HepG2 (cell line): ENCODE results near the gene DROSHA. TPM values are rescaled to one million over a fixed set of nuclear protein-coding genes. Genes with fewer than 3 reads are reported as not detected.

Experiments
- ATAC-seq: fragments of 200-7000 bp; cut with Tn5 transposase; 3 replicates; pipeline ENCODE4 v1.9.1; 2020; ENCODE audit warnings: mild to moderate bottlenecking, moderate library complexity
- BruUV-seq: library from RNA; stranded (reverse); fragments of 400-500 nt; replicated peaks from 2 replicates; lab custom pipeline; 2021; lab: Mats Ljungman, UMichigan
- CTCF ChIA-PET: fragments of 300-600 bp; formaldehyde crosslinking; extraction: SDS; loops from one replicate; lab custom pipeline; 2021; ENCODE audit warnings: low total read pairs, inconsistent platforms, low intra/inter-chr PET ratio; lab: Yijun Ruan, JAX
- POLR2A ChIA-PET: fragments of 350-600 bp; sonication (Branson Sonifier 250); formaldehyde crosslinking; loops from one replicate; lab custom pipeline; 2020; ENCODE audit warnings: antibody characterized with exemption, inconsistent platforms; lab: Yijun Ruan, JAX
- DNase-seq: peaks from one replicate; pipeline ENCODE4 v3.0.0-alpha.2; 2015; ENCODE audit warnings: low spot score
- FAIRE-seq: peaks from 3 replicates; lab custom pipeline; 2011; peaks lifted over from hg19 to GRCh38; lab: Jason Lieb, UNC
- H2AFZ ChIP-seq: one replicate; pipeline ENCODE4 v1.6.1; 2011; ENCODE audit warnings: low read length, inconsistent platforms
- H3K27ac ChIP-seq: fragments of 300-600 bp; 3 replicates; pipeline ENCODE4 v1.8.0; 2011; ENCODE audit warnings: mixed run types, mild to moderate bottlenecking, mixed read lengths, low read length, inconsistent platforms; ENCODE audit not compliant: insufficient read depth; ENCODE audit errors: extremely low read length
- H3K27me3 ChIP-seq, 2 experiments: fragments of 200-600 bp in 1 of 2; 2 replicates in 1 of 2; 3 replicates in 1 of 2; pipeline versions ENCODE4 v1.6.0 to v1.8.0; 2011; ENCODE audit warnings: low read length in 2 of 2, mild to moderate bottlenecking in 2 of 2, moderate library complexity in 2 of 2, inconsistent platforms in 1 of 2; ENCODE audit not compliant: insufficient read depth in 2 of 2, control insufficient read depth in 1 of 2
- H3K36me3 ChIP-seq, 2 experiments: fragments of 200-600 bp in 1 of 2; replicated peaks in 1 of 2; 2 replicates in 1 of 2; 3 replicates in 1 of 2; pipeline versions ENCODE4 v1.5.1 to v1.8.0; 2011; ENCODE audit warnings: low read length in 2 of 2, inconsistent platforms in 1 of 2; ENCODE audit not compliant: insufficient read depth in 2 of 2, control insufficient read depth in 1 of 2
- H3K4me1 ChIP-seq: 2 replicates; pipeline ENCODE4 v1.5.1; 2012; ENCODE audit warnings: low read length, inconsistent platforms; ENCODE audit not compliant: insufficient read depth
- H3K4me2 ChIP-seq: 2 replicates; pipeline ENCODE4 v1.6.0; 2011; ENCODE audit warnings: low read depth, low read length, inconsistent platforms
- H3K4me3 ChIP-seq, 3 experiments: fragments of 200-600 bp in 1 of 3; sonication (generic), shearing (Covaris generic) in 1 of 3; replicated peaks in 1 of 3; 2 replicates each; pipeline ENCODE4 v1.5.1; 2011 to 2016; ENCODE audit warnings: low read length in 3 of 3, inconsistent platforms in 2 of 3, low read depth in 2 of 3, mild to moderate bottlenecking in 2 of 3, control low read depth in 1 of 3, mixed read lengths in 1 of 3; ENCODE audit not compliant: insufficient read depth in 1 of 3
- H3K79me2 ChIP-seq: one replicate; pipeline ENCODE4 v1.6.1; 2011; ENCODE audit warnings: low read length, inconsistent platforms; ENCODE audit not compliant: insufficient read depth
- H3K9ac ChIP-seq: 2 replicates; pipeline ENCODE4 v1.6.0; 2011; ENCODE audit warnings: mild to moderate bottlenecking, low read depth, low read length, inconsistent platforms; ENCODE audit not compliant: insufficient read depth
- H3K9me3 ChIP-seq: 2 replicates; pipeline ENCODE4 v1.5.1; 2012; ENCODE audit warnings: mild to moderate bottlenecking, low read length
- H4K20me1 ChIP-seq: 2 replicates; pipeline ENCODE4 v1.6.0; 2011; ENCODE audit warnings: inconsistent platforms, mild to moderate bottlenecking, low read length, moderate library complexity; ENCODE audit not compliant: insufficient read depth
- CC2D1A ChIP-seq: sonication (generic); formaldehyde crosslinking; IDR thresholded peaks from 2 replicates; pipeline ENCODE4 v1.8.1; 2023; ENCODE audit warnings: mild to moderate bottlenecking, missing genetic modification reagents
- GATAD2A ChIP-seq: IDR thresholded peaks from 2 replicates; pipeline ENCODE4 v1.6.1; 2016
- IKZF4 ChIP-seq: sonication (generic); formaldehyde crosslinking; IDR thresholded peaks from 2 replicates; pipeline ENCODE4 v1.5.1; 2020; ENCODE audit warnings: borderline replicate concordance, mild to moderate bottlenecking, low read depth, missing genetic modification reagents; ENCODE audit errors: not compliant biosample characterization
- ISL2 ChIP-seq: sonication (generic); formaldehyde crosslinking; IDR thresholded peaks from 2 replicates; pipeline ENCODE4 v1.5.0; 2020; ENCODE audit warnings: missing genetic modification reagents
- KDM2A ChIP-seq: sonication (generic); formaldehyde crosslinking; IDR thresholded peaks from 2 replicates; pipeline ENCODE4 v1.4.0; 2020; ENCODE audit warnings: low read depth, missing genetic modification reagents, borderline replicate concordance
- MBNL3 ChIP-seq: fragments of 250-450 bp; sonication (Bioruptor Pico); conservative IDR thresholded peaks from 2 replicates; pipeline ENCODE4 v1.8.0; 2022; ENCODE audit warnings: mild to moderate bottlenecking, inconsistent platforms
- NCOA5 ChIP-seq: sonication (generic); formaldehyde crosslinking; IDR thresholded peaks from 2 replicates; pipeline ENCODE4 v1.4.0; 2020; ENCODE audit warnings: missing genetic modification reagents
- ZNF343 ChIP-seq: sonication (generic); formaldehyde crosslinking; IDR thresholded peaks from 2 replicates; pipeline ENCODE4 v1.4.0; 2020; ENCODE audit warnings: mild to moderate bottlenecking, missing genetic modification reagents
- ZNF552 ChIP-seq: sonication (generic); formaldehyde crosslinking; IDR thresholded peaks from 2 replicates; pipeline ENCODE4 v1.9.0; 2022; ENCODE audit warnings: missing genetic modification reagents, mild to moderate bottlenecking, borderline replicate concordance
- ZNF678 ChIP-seq: sonication (generic); formaldehyde crosslinking; IDR thresholded peaks from 2 replicates; pipeline ENCODE4 v1.4.0; 2020; ENCODE audit warnings: mild to moderate bottlenecking, missing genetic modification reagents
- WGBS: methylation state at CpG from one replicate; pipeline ENCODE4 v1.1.6; 2017; ENCODE audit warnings: low lambda C conversion rate; 5-methylcytosine and 5-hydroxymethylcytosine counted together
- in situ Hi-C: cut with HindIII; loops from 2 replicates; pipeline ENCODE4 v1.10.0; 2017; ENCODE audit warnings: low pct_unique_long_range_greater_than_20kb; ENCODE audit not compliant: extremely low pct_ligation_motif_present
- intact Hi-C: fragments of 100-400 bp; cut with micrococcal nuclease; formaldehyde crosslinking; loops from one replicate; pipeline ENCODE4 v1.10.0; 2022; ENCODE audit not compliant: unreplicated experiment
- polyA plus RNA-seq, 8 experiments: library from polyadenylated mRNA; depleted of rRNA in 3 of 8; stranded (reverse) in 7 of 8; unstranded in 1 of 8; fragments of >200 nt; fragmentation: Illumina TruSeq in 4 of 8; extraction: Trizol in 4 of 8; gene quantifications; 2 replicates each; pipeline versions ENCODE4 v1.2.1 to v1.2.3, GENCODE V29; 2011 to 2016; ENCODE audit warnings: low read depth in 4 of 8, missing spikeins in 1 of 8, mixed read lengths in 1 of 8; ENCODE audit not compliant: insufficient read depth in 1 of 8
- total RNA-seq, 5 experiments: library from RNA; depleted of rRNA; stranded (reverse); fragments of >200 nt; fragmentation: Illumina TruSeq; extraction: Trizol; gene quantifications; 2 replicates each; pipeline ENCODE4 v1.2.3, GENCODE V29; 2016; ENCODE audit warnings: low read depth in 1 of 5
- TF ChIP-seq, protein P1 (sequence below): sonication (generic); formaldehyde crosslinking; IDR thresholded peaks from 2 replicates; pipeline ENCODE4 v1.5.0; 2020; ENCODE audit warnings: mild to moderate bottlenecking, missing genetic modification reagents, borderline replicate concordance
- TF ChIP-seq, protein P2 (sequence below): sonication (generic); formaldehyde crosslinking; IDR thresholded peaks from 2 replicates; pipeline ENCODE4 v1.8.0; 2022; ENCODE audit warnings: mild to moderate bottlenecking, missing genetic modification reagents; ENCODE audit not compliant: insufficient replicate concordance

The DROSHA gene
- total and polyA plus RNA-seq, 2 of the 13 experiments (the other 11 are each of a cell fraction or from before 2014, with no cell fraction given): 22.3 to 29.4 TPM

DNA sequence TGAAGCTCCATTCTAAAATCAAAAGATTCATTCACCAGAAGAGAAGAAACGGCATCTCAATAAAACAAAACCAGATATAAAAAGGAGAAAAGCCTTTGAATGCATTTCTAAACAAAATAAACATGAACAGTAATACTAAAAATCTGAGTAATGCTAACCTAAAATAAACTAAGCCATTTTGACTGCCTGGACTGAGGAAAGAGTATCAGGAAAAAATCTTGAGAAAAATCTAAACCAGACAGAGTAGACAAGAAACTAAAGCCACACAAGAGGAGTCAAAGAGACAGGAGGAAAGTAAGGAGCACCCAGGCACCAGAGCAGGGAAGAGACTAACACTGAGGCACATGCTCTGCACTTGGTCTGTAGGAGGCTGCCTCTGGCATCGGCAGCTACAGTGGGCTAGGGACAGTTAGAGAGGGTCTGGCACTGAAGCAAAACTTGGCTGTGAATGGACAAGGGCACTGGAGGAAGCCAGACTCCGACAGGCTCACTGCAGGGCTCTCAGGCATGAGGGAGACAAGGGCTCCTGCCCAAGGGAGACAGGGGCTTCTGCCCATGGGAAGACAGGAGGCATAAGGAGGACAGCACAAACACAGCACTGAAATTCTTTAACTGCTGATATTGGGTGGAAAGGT is 50.2 kb downstream of the DROSHA start:
- no peaks in the 10 kb centered on the region for H3K4me1 ChIP-seq
- no TSS peak for BruUV-seq
- ATAC-seq (no peak), FAIRE-seq (no peak), DNase-seq (no peak)
- CTCF ChIA-PET: no interaction called here
- no peak overlapping the region for H3K4me2 ChIP-seq
- intact Hi-C loops (no loop called here), in situ Hi-C loops (no loop called here)
- H3K9ac ChIP-seq: no peak overlapping the region
- TF ChIP-seq ISL2 (CRISPR knock-in tag): no peak
- no peak for TF ChIP-seq ZNF343
- TF ChIP-seq MBNL3: no peak
- TF ChIP-seq ZNF552: no peak
- TF ChIP-seq GATAD2A (CRISPR knock-in tag): no peak
- TF ChIP-seq KDM2A: no peak
- no peak for TF ChIP-seq IKZF4 (CRISPR knock-in tag)
- no peak for TF ChIP-seq CC2D1A (CRISPR knock-in tag)
- TF ChIP-seq, protein P1, sequence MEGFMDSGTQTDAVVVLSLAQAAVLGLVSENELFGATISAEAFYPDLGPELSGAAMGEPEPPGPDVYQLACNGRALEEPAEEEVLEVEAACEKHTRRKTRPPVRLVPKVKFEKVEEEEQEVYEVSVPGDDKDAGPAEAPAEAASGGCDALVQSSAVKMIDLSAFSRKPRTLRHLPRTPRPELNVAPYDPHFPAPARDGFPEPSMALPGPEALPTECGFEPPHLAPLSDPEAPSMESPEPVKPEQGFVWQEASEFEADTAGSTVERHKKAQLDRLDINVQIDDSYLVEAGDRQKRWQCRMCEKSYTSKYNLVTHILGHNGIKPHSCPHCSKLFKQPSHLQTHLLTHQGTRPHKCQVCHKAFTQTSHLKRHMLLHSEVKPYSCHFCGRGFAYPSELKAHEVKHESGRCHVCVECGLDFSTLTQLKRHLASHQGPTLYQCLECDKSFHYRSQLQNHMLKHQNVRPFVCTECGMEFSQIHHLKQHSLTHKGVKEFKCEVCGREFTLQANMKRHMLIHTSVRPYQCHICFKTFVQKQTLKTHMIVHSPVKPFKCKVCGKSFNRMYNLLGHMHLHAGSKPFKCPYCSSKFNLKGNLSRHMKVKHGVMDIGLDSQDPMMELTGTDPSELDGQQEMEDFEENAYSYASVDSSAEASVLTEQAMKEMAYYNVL (CRISPR knock-in tag): no peak
- TF ChIP-seq, protein P2, sequence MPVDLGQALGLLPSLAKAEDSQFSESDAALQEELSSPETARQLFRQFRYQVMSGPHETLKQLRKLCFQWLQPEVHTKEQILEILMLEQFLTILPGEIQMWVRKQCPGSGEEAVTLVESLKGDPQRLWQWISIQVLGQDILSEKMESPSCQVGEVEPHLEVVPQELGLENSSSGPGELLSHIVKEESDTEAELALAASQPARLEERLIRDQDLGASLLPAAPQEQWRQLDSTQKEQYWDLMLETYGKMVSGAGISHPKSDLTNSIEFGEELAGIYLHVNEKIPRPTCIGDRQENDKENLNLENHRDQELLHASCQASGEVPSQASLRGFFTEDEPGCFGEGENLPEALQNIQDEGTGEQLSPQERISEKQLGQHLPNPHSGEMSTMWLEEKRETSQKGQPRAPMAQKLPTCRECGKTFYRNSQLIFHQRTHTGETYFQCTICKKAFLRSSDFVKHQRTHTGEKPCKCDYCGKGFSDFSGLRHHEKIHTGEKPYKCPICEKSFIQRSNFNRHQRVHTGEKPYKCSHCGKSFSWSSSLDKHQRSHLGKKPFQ (CRISPR knock-in tag): no peak
- no peak for TF ChIP-seq NCOA5
- TF ChIP-seq ZNF678: no peak
- H3K4me3 ChIP-seq: no peak overlapping the region
- H3K9me3 ChIP-seq: no peaks in the 10 kb centered on the region
- H3K79me2 ChIP-seq: no peaks in the 10 kb centered on the region
- no peak overlapping the region for H2AFZ ChIP-seq
- no peaks in the 10 kb centered on the region for H3K27me3 ChIP-seq
- H3K27ac ChIP-seq: no peak overlapping the region
- peaks cover 5 to 41% of the 10 kb centered on the region in 2 experiments; a peak in 4 of 5 replicates for H3K36me3 ChIP-seq
- no peaks in the 10 kb centered on the region for H4K20me1 ChIP-seq
- WGBS: 97% methylated on average over 3 of the region's 3 CpGs
- POLR2A ChIA-PET: no interaction called here
